Stomach (tissue), 9 donors: ENCODE data around the gene PRKCH. TPM values are rescaled to one million over a fixed set of nuclear protein-coding genes. Genes with fewer than 3 reads are reported as not detected.

Experiments
- DNase-seq, 2 donors: peaks; one replicate each; pipeline versions ENCODE4 v3.0.0 to v3.0.0-alpha.2; 2013 to 2019
- H3K27ac ChIP-seq, 5 donors: fragments of 200-600 bp in 4 of 5; sonication (generic) in 4 of 5; one replicate each; pipeline ENCODE4 v1.5.1; 2013 to 2019; ENCODE audit warnings: mild to moderate bottlenecking in 1 of 5, moderate library complexity in 1 of 5
- H3K27me3 ChIP-seq, 3 donors: fragments of 200-600 bp; sonication (generic); one replicate each; pipeline ENCODE4 v1.5.1; 2017 to 2019; ENCODE audit warnings: mixed run types in 1 of 3
- H3K36me3 ChIP-seq, 4 donors: fragments of 200-600 bp; sonication (generic); 1 replicate in 3 of 4; 2 replicates in 1 of 4; pipeline ENCODE4 v1.5.1; 2016 to 2019
- H3K4me1 ChIP-seq, 4 donors: fragments of 200-600 bp; sonication (generic); one replicate each; pipeline ENCODE4 v1.5.1; 2016 to 2019
- H3K4me3 ChIP-seq, 4 donors: fragments of 200-600 bp; sonication (generic) in 3 of 4; one replicate each; pipeline ENCODE4 v1.5.1; 2016 to 2019; ENCODE audit warnings: mild to moderate bottlenecking in 1 of 4
- H3K9me3 ChIP-seq, 4 donors: fragments of 200-600 bp; sonication (generic); one replicate each; pipeline ENCODE4 v1.5.1; 2016 to 2019
- EP300 ChIP-seq: sonication (generic); formaldehyde crosslinking; IDR thresholded peaks from one replicate; pipeline ENCODE4 v1.6.1; 2017; ENCODE audit warnings: antibody characterized with exemption
- POLR2A ChIP-seq, 4 donors: fragments of 450-650 bp; IDR thresholded peaks; one replicate each; pipeline ENCODE4 v1.6.1; 2016; ENCODE audit warnings: antibody characterized with exemption in 4 of 4, control low read depth in 2 of 4, mild to moderate bottlenecking in 1 of 4, moderate library complexity in 1 of 4
- POLR2AphosphoS5 ChIP-seq, 3 donors: sonication (generic); formaldehyde crosslinking; IDR thresholded peaks; one replicate each; pipeline ENCODE4 v1.6.1; 2016; ENCODE audit warnings: antibody characterized with exemption in 3 of 3
- WGBS, 5 donors: extraction: QIAGEN DNeasy Blood & Tissue Kit in 3 of 5; methylation state at CpG; one replicate each; pipeline versions ENCODE4 v1.1.5 to v1.1.7; 2013 to 2018; 5-methylcytosine and 5-hydroxymethylcytosine counted together
- intact Hi-C: fragments of 100-400 bp; cut with DNase I; formaldehyde crosslinking; loops from one replicate; pipeline ENCODE4 v1.15.1; 2023; ENCODE audit warnings: low total_unique reads
- polyA plus RNA-seq, 3 donors: library from polyadenylated mRNA; stranded (reverse); fragments of 200-250 nt; gene quantifications; one replicate each; pipeline ENCODE4 v1.2.3, GENCODE V29; 2013
- total RNA-seq, 5 donors: library from RNA; depleted of rRNA; stranded (reverse); fragments of >200 nt; gene quantifications; one replicate each; pipeline versions ENCODE4 v1.1.0 to v1.2.3, GENCODE V29; 2014 to 2016
- TF ChIP-seq, protein P1 (sequence below), 7 experiments: fragments of 450-650 bp in 4 of 7; fragments of 200-600 bp in 3 of 7; sonication (generic) in 3 of 7; IDR thresholded peaks; one replicate each; pipeline ENCODE4 v1.5.1; 2016 to 2019; ENCODE audit warnings: antibody characterized with exemption in 7 of 7, control low read depth in 2 of 7, mild to moderate bottlenecking in 1 of 7
- donor health status: healthy with polysubstance abuse.
- donor health status: Bipolar disorder and iron deficiency.
- donor health status: healthy.

Gene PRKCH
- total and polyA plus RNA-seq, 8 donors, result 5.5 to 84.0 (median 14.7) TPM

DNA sequence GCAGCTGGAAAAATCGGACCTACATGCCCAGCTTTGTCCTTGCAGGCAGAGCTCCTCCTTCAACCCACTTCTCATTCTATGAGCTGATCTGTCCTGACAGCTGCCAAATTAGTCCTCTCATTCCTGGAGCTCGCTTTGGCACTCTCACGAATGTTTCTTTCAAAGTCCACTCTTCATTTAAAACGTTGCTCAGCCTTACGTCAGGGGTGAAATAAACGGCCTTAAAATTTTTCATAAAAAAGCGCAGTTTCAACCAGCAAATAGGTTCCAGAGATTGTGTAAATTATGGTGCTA is 253.1 kb downstream of the PRKCH start:
- Histone ChIP-seq H3K36me3 (no peaks in the 10 kb centered on the region), H3K4me3 (no peak overlapping the region), H3K9me3 (no peaks in the 10 kb centered on the region), H3K27me3 (no peaks in the 10 kb centered on the region), H3K27ac (no peak overlapping the region), H3K4me1 (peaks cover 0 to 36% (median 9%) of the 10 kb centered on the region in 4 donors)
- TF ChIP-seq EP300, result no peak
- TF ChIP-seq, protein P1, sequence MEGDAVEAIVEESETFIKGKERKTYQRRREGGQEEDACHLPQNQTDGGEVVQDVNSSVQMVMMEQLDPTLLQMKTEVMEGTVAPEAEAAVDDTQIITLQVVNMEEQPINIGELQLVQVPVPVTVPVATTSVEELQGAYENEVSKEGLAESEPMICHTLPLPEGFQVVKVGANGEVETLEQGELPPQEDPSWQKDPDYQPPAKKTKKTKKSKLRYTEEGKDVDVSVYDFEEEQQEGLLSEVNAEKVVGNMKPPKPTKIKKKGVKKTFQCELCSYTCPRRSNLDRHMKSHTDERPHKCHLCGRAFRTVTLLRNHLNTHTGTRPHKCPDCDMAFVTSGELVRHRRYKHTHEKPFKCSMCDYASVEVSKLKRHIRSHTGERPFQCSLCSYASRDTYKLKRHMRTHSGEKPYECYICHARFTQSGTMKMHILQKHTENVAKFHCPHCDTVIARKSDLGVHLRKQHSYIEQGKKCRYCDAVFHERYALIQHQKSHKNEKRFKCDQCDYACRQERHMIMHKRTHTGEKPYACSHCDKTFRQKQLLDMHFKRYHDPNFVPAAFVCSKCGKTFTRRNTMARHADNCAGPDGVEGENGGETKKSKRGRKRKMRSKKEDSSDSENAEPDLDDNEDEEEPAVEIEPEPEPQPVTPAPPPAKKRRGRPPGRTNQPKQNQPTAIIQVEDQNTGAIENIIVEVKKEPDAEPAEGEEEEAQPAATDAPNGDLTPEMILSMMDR (IDR thresholded peaks at IDR 0.05), result no peak
- TF ChIP-seq POLR2AphosphoS5 (IDR thresholded peaks at IDR 0.05), result no peak
- no peak for TF ChIP-seq POLR2A (IDR thresholded peaks at IDR 0.05)
- no peak for DNase-seq
- intact Hi-C loops, result no loop called here
- 85 to 96% (median 92%) methylated on average over 6 to 7 of the region's 7 CpGs for WGBS, 5 donors

GRCh38 chr14:61575126-61575525 is 253.7 kb downstream of the PRKCH start:
- no peaks in the 10 kb centered on the region for H3K27me3 ChIP-seq
- TF ChIP-seq EP300, result no peak
- TF ChIP-seq POLR2A (IDR thresholded peaks at IDR 0.05), result no peak
- TF ChIP-seq, protein P1 (IDR thresholded peaks at IDR 0.05), result no peak
- no peak for TF ChIP-seq POLR2AphosphoS5 (IDR thresholded peaks at IDR 0.05)
- intact Hi-C loops, result no loop called here
- H3K27ac ChIP-seq, result no peak overlapping the region
- 89 to 98% (median 95%) methylated on average over 3 of the region's 3 CpGs for WGBS, 5 donors
- no peaks in the 10 kb centered on the region for H3K9me3 ChIP-seq
- no peak overlapping the region for H3K4me3 ChIP-seq
- H3K4me1 ChIP-seq, result peaks cover 0 to 29% (median 4%) of the 10 kb centered on the region in 4 donors
- no peaks in the 10 kb centered on the region for H3K36me3 ChIP-seq
- DNase-seq, result no peak

DNA sequence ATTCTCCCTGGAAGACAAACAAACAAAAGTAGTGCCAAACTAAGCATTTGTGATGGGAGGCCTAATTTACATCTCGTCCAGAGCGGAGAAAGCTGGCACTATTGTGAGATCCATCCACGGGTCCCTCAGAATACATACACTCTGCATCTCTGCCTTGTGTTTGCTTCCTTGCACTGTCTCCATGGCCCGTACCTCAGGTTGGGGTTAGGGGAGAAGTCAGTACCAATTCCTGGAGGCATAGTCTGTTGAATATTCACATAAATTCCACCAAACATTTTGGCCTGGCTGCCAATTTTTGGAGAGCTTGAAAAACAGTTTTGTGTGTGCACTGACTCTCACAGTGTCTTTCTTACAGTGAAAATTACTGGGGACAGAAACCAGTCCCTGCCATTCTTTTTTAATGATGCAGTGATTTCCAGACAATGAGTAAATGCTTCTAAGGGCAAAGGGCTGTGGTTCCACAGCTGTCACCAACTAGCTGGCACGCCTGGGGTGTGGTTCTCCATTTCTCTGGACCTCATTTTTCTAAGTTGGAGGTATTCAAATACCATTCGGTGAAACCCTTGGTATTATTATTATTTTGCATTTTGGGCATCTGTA is 254.3 kb downstream of the PRKCH start:
- no peaks in the 10 kb centered on the region for H3K36me3 ChIP-seq
- H3K27ac ChIP-seq, result no peak overlapping the region
- TF ChIP-seq POLR2A (IDR thresholded peaks at IDR 0.05), result no peak
- DNase-seq, result no peak
- H3K27me3 ChIP-seq, result no peaks in the 10 kb centered on the region
- 81 to 88% (median 86%) methylated on average over 6 of the region's 6 CpGs for WGBS, 5 donors
- peaks cover 0 to 24% (median 3%) of the 10 kb centered on the region in 4 donors for H3K4me1 ChIP-seq
- no peak overlapping the region for H3K4me3 ChIP-seq
- no peaks in the 10 kb centered on the region for H3K9me3 ChIP-seq
- intact Hi-C loops, result no loop called here

GRCh38 chr14:61577506-61577931 is 256.1 kb downstream of the PRKCH start:
- Histone ChIP-seq H3K36me3 (no peaks in the 10 kb centered on the region), H3K27me3 (no peaks in the 10 kb centered on the region), H3K4me1 (peaks cover 0 to 19% (median 3%) of the 10 kb centered on the region in 4 donors), H3K27ac (no peak overlapping the region), H3K9me3 (no peaks in the 10 kb centered on the region), H3K4me3 (no peak overlapping the region)
- intact Hi-C loops, result no loop called here
- TF ChIP-seq, protein P1 (IDR thresholded peaks at IDR 0.05), result no peak
- TF ChIP-seq POLR2AphosphoS5 (IDR thresholded peaks at IDR 0.05) (no peak), POLR2A (IDR thresholded peaks at IDR 0.05) (no peak), EP300 (no peak)
- DNase-seq, result no peak
- WGBS, 5 donors, result 85 to 89% (median 87%) methylated on average over 2 of the region's 2 CpGs

- Histone ChIP-seq H3K9me3 (no peaks in the 10 kb centered on the region), H3K27ac (no peak overlapping the region), H3K4me3 (no peak overlapping the region), H3K36me3 (no peaks in the 10 kb centered on the region), H3K27me3 (no peaks in the 10 kb centered on the region), H3K4me1 (peaks cover 0 to 7% (median 3%) of the 10 kb centered on the region in 4 donors)
- intact Hi-C loops, result no loop called here
- no peak for DNase-seq
- 47 to 74% (median 58%) methylated on average over 2 of the region's 2 CpGs for WGBS, 5 donors
- TF ChIP-seq, protein P1 (IDR thresholded peaks at IDR 0.05), result no peak
Measured at GRCh38 chr14:61578745-61579144, 257.4 kb downstream of the PRKCH start.
